Nucleus accumbens (tissue), 56 donors: Measurements from ENCODE around the gene OR7C1.
"Not testable (repeated sequence)": the region's sequence is repeated elsewhere in the genome, so short reads cannot be mapped to it uniquely, and the experiment has no call there.

Source experiments
- DNase-seq, 56 donors: peaks; one replicate each; lab custom pipeline; 2025; lab: John Stamatoyannopoulos, UW

OR7C1 gene

DNA sequence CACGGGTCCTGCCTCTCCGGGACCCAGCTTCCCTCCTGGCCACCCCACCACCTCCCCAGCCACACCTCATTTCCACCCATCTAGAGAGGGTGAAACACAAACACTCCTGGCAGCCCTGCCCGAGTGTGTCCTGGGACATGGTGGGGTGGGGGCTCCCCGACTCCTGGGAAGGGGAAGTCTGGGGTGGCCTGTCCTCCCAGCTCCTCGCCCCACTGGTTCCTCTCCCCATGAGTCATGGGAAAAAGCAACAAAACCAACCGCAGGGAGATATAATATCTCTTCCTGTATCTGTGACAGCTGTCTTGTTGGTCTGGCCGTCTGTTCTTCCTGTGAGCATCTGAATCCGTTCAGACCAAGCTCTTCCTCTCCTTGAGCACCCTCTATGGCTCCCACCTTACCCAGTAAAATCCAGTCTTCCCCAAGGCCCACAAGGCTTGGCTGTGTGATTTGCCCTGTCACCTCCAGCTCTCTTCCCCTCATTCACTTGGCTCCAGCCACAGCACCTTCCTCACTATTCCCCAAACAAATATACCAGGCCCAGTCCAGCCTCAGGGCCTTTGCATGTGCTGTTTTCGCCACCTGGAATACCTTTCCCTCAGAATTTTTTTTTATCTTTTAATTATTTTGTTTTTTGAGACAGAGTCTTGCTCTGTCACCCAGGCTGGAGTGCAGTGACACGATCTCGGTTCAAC is 49.7 kb downstream of the OR7C1 start:
- peak in 7 of 56 donors; percentile 1 to 24 (median 8) for DNase-seq

GRCh38 chr19:14784730-14785101 is 50.3 kb downstream of the OR7C1 start:
- peak in 9 of 56 donors; percentile 1 to 25 (median 9) for DNase-seq

DNA sequence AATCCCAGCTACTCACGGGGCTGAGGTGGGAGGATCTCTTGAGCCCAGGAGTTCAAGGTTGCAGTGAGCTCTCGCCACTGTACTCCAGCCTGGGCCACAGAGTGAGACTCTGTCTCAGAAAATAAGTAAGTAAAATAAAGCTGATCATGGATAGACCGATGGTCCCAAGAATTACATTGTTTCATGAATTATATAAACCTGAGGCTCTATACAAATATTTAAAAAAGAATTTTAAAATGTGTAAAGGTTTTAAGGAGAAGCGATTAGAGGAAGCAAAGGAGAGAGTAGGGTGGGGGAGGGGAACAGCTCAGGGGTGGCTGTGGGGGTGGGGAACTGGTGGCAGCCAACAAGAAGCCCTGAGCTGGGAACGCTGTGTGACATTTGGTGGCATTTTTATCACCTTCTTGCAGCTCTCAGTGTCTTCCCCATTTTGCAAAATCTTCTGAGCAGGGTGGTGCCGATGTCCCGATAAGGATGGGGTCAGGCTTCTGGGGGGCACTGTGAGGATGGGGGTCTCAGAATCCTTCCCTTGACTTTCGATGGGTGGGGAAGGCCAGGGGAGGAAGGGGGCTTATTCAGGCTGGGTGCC is 51.5 kb downstream of the OR7C1 start:
- not testable (repeated sequence) for DNase-seq

DNA sequence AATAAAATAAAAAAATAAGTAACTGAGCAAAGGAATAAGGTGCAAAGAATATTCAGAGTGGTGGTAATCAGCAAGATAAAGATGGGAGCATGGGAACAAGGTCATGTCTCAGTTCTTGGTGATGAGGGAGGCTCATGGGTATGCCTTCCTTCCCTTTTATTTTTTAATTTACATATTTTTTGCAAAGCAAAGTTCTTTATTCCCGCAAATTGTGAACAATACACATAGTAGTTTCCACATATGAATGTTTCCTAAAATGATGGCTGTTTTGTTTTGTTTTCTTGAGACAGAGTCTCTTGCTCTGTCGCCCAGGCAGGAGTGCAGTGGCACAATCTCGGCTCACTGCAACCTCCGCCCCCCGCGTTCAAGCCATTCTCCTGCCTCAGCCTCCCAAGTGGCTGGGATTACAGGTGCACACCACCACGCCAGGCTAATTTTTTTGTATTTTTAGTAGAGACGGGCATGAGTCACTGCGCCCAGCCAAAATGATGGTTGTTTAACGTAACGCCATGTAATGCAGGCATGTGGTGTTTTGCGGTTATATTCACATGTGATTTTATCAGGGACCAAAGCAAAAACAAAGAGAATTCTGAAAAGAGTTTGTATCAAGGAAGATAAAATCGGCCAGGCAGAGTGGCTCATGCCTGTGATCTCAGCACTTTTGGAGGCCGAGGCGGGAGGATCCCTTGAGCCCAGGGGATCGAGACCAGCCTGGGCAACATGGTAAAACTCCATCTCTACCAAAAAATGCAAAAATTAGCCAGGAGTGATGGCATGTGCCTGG is 52.2 kb downstream of the OR7C1 start:
- no peak for DNase-seq

- DNase-seq, result not testable (repeated sequence)
Measured at GRCh38 chr19:14781713-14782536, 53.1 kb downstream of the OR7C1 start.

GRCh38 chr19:14780622-14781225 is 54.3 kb downstream of the OR7C1 start:
- not testable (repeated sequence) for DNase-seq

- DNase-seq, result no peak
Measured at GRCh38 chr19:14779151-14779550, 55.8 kb downstream of the OR7C1 start.

- not testable (repeated sequence) for DNase-seq
Measured at GRCh38 chr19:14778110-14778845, 56.7 kb downstream of the OR7C1 start, which contains the start of gene ADGRE2. TSS of gene ADGRE2 (minus strand) at chr19:14778560. CDS start at chr19:14776756, 1,804 bp downstream.

- not testable (repeated sequence) for DNase-seq
Measured at GRCh38 chr19:14777645-14778044, 57.3 kb downstream of the OR7C1 start.

DNA sequence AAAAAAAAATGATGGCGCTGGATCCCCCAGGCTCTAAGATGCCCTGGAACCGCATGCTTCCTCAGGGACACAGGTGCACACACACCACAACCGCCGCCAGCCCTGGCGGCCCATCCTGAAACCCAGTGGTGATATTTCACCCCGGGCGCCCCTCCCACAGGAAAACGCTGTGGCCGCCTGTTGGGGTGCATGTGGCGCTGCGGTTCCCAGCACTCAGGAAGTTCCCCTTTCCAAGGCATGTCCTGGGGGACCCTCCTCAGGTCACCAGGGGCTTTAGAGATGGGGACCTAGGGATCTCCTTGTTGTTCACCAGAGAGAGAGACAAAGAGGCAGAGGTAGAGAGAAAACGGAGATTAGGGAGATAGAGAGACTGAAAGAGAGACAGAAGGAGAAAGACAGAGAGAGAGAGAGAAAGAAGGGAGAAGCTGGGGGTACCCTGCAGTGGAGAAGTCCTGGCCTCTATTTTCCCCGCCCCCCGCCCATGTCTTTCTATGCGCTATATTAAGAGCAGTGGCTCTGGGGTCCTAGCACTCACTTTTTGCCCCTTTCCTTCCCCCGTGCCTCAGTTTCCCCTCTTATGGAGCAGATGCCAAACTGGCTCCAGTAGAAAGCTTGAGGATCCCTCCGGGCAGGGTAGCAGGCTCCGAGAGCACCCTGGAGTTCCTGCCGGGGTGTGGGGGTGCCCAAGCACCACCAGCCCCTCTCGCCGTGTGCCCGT is 59.0 kb downstream of the OR7C1 start:
- DNase-seq, result peak in 3 of 56 donors; percentile 0 to 29 (median 11)

- DNase-seq, result not testable (repeated sequence)
Measured at GRCh38 chr19:14775326-14775725, 59.7 kb downstream of the OR7C1 start.

- no peak for DNase-seq
Measured at GRCh38 chr19:14774373-14774772, 60.6 kb downstream of the OR7C1 start.

- not testable (repeated sequence) for DNase-seq
Measured at GRCh38 chr19:14773722-14774121, 61.3 kb downstream of the OR7C1 start.

DNA sequence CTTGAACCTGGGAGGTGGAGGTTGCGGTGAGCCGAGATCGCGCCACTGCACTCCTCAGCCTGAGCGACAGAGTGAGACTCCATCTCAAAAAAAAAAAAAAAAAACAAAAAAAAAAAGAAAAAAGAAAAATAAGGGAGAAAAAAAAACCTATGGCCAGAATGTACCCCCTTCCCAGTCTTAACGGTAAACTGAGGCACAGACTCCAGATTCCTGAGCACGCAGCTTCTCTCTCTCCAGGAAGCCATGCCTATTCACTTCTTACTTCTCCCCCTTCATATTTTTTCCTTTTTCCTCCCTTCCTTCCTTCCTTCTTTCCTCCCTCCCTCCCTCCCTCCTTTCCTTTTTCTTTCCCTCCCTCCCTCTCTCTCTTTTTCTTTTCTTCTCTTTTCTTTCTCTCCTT is 62.0 kb downstream of the OR7C1 start:
- DNase-seq, result no peak

DNA sequence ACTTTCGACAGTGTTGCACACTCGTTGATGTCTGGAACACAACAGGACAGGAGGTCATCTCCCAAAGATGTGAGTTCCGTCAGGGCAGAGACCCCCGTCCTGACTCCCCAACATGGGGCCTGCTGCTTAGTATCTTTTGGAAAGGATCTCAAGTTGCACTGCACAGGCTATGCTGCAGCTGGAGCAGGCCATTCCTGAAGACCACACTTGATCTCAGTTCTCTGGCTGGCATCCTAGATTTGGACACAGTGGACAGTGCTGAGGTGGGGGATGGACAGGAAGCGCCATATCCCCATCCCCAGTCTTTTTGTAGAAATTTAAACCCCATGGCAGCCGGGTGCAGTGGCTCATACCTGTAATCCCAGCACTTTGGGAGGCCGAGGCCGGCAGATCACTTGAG is 62.5 kb downstream of the OR7C1 start:
- DNase-seq, result no peak

DNA sequence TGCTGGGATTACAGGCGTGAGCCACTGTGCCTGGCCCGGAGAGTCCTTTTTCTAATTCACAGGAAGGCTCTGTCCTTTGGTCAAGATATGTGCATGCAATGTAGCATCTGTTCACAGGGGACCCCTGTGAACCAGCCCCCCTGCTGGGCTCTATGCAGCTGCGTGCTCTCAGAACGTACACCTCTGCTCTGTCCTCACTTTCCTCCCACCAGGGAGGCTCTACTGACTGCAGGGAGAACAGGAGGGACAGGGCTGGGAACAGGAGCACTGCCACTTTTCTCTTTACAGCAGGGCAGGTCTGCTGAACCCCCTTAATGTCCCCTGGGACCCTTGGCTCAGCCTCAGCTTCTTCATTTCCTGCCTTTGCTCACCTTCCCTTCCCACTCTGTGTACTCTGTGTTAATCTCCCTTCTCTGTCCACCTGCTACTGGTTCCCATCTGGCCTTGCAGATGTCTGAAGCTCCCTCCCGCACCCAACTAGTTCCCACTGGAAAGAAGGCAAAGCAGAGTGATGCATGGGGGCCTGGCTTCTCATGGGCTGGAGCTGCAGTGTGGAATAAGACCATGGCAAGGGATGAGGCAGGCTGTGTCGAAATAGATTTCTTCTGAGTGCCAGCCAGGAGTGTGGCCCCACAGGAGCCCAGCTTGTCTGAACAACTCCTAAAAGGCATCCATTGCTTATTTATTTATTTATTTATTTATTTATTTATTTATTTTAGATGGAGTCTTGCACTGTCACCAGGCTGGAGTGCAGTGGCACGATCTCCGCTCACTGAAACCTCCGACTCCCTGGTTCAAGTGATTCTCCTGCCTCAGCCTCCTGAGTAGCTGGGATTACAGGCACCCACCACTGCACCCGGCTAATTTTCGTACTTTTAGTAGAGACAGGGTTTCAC is 63.8 kb downstream of the OR7C1 start:
- DNase-seq, result no peak

DNA sequence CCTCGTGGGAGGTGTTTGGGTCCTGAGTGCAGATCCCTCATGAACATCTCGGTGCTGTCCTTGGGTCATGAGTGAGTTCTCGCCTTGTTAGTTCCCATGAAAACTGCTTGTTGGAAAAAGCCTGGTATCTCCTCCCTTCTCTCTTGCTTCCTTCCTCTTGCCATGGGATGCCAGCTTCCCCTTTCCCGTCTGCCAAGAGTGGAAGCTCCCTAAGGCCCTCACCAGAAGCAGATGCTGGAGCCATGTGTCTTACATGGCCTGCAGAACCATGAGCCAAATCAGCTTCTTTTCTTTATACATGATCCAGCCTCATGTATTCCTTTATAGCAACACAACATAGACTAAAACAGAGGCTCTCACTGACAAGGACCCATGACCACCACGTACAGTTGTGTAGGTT is 64.8 kb downstream of the OR7C1 start:
- DNase-seq, result no peak

GRCh38 chr19:14769201-14769600 is 65.8 kb downstream of the OR7C1 start:
- no peak for DNase-seq
